Chondrocyte (in vitro differentiated cells): ENCODE measurements around the gene DDAH1. TPM values are rescaled to one million over a fixed set of nuclear protein-coding genes. Genes with fewer than 3 reads are reported as not detected.
A peak's percentile ranks its signal among the peaks of the same experiment; 100 is the strongest.

Experiments
- DNase-seq: peaks from one replicate; pipeline ENCODE4 v3.0.0; 2021; ENCODE audit warnings: mixed read lengths, low spot score
- H3K27ac Mint-ChIP-seq: one replicate; pipeline ENCODE4 v1.8.0; 2021; ENCODE audit warnings: mild to moderate bottlenecking, moderate library complexity, mixed read lengths; ENCODE audit not compliant: unreplicated experiment
- H3K27me3 Mint-ChIP-seq: 2 replicates; pipeline ENCODE4 v1.8.0; 2021; ENCODE audit warnings: low read depth, mixed read lengths
- H3K36me3 Mint-ChIP-seq: 2 replicates; pipeline ENCODE4 v1.8.0; 2021; ENCODE audit warnings: low read depth, mixed read lengths
- H3K4me1 Mint-ChIP-seq: 2 replicates; pipeline ENCODE4 v1.8.0; 2021; ENCODE audit warnings: low read depth, mild to moderate bottlenecking, mixed read lengths
- H3K4me3 Mint-ChIP-seq: one replicate; pipeline ENCODE4 v1.8.0; 2021; ENCODE audit warnings: mild to moderate bottlenecking, moderate library complexity, mixed read lengths; ENCODE audit not compliant: unreplicated experiment
- H3K9me3 Mint-ChIP-seq: 2 replicates; pipeline ENCODE4 v1.8.0; 2021; ENCODE audit warnings: low read depth, mixed read lengths
- CTCF ChIP-seq: fragments of 200-600 bp; sonication (generic); IDR thresholded peaks from 2 replicates; pipeline ENCODE4 v1.5.0; 2021; ENCODE audit warnings: antibody characterized with exemption, mild to moderate bottlenecking, moderate library complexity
- total RNA-seq: library from RNA; stranded (reverse); gene quantifications from 3 replicates; pipeline ENCODE4 v1.2.1, GENCODE V29; 2021

The DDAH1 gene
- total RNA-seq, 1 donor from 2014 or later: 91.8 TPM

- Mint-ChIP-seq H3K9me3 (no peaks in the 10 kb centered on the region), H3K27ac (no peak overlapping the region), H3K36me3 (peaks cover 16% of the 10 kb centered on the region), H3K4me3 (no peak overlapping the region), H3K4me1 (peaks cover 29% of the 10 kb centered on the region), H3K27me3 (no peaks in the 10 kb centered on the region)
- TF ChIP-seq CTCF: no peak
- no peak for DNase-seq
Observed at GRCh38 chr1:85481688-85482087, 16.7 kb upstream of the DDAH1 start.

GRCh38 chr1:85480566-85480965 lies 15.6 kb upstream of the DDAH1 start:
- H3K4me1 Mint-ChIP-seq: peaks cover 33% of the 10 kb centered on the region
- TF ChIP-seq CTCF: no peak
- H3K27ac Mint-ChIP-seq: no peak overlapping the region

GRCh38 chr1:85479491-85479890 lies 14.5 kb upstream of the DDAH1 start:
- no peak for DNase-seq
- TF ChIP-seq CTCF: no peak
- peaks cover 14% of the 10 kb centered on the region for H3K36me3 Mint-ChIP-seq

More at GRCh38 chr1:85480566-85480965, 15.6 kb upstream of the DDAH1 start:
- DNase-seq: no peak
- H3K4me3 Mint-ChIP-seq: no peak overlapping the region
- H3K9me3 Mint-ChIP-seq: no peaks in the 10 kb centered on the region
- no peaks in the 10 kb centered on the region for H3K27me3 Mint-ChIP-seq
- peaks cover 14% of the 10 kb centered on the region for H3K36me3 Mint-ChIP-seq

GRCh38 chr1:85478366-85478765 lies 13.4 kb upstream of the DDAH1 start:
- no peak for TF ChIP-seq CTCF
- Mint-ChIP-seq H3K4me1 (peaks cover 36% of the 10 kb centered on the region), H3K4me3 (no peak overlapping the region), H3K27ac (no peak overlapping the region), H3K27me3 (no peaks in the 10 kb centered on the region), H3K9me3 (no peaks in the 10 kb centered on the region), H3K36me3 (peaks cover 22% of the 10 kb centered on the region)
- no peak for DNase-seq

More at GRCh38 chr1:85479491-85479890, 14.5 kb upstream of the DDAH1 start:
- H3K27me3 Mint-ChIP-seq: no peaks in the 10 kb centered on the region
- peaks cover 31% of the 10 kb centered on the region for H3K4me1 Mint-ChIP-seq
- peak overlapping the region; percentile 61 for H3K27ac Mint-ChIP-seq
- H3K4me3 Mint-ChIP-seq: no peak overlapping the region
- H3K9me3 Mint-ChIP-seq: no peaks in the 10 kb centered on the region

GRCh38 chr1:85475055-85475454 lies 10.1 kb upstream of the DDAH1 start:
- no peaks in the 10 kb centered on the region for H3K9me3 Mint-ChIP-seq
- no peak overlapping the region for H3K4me3 Mint-ChIP-seq
- H3K36me3 Mint-ChIP-seq: peaks cover 21% of the 10 kb centered on the region
- H3K27me3 Mint-ChIP-seq: no peaks in the 10 kb centered on the region
- TF ChIP-seq CTCF: no peak
- peaks cover 38% of the 10 kb centered on the region for H3K4me1 Mint-ChIP-seq
- DNase-seq: no peak
- no peak overlapping the region for H3K27ac Mint-ChIP-seq
